Measurements from ENCODE around the gene GLT8D1.
"Not testable (repeated sequence)": the region's sequence is repeated elsewhere in the genome, so short reads cannot be mapped to it uniquely, and the experiment has no call there.

Gene GLT8D1, protein sequence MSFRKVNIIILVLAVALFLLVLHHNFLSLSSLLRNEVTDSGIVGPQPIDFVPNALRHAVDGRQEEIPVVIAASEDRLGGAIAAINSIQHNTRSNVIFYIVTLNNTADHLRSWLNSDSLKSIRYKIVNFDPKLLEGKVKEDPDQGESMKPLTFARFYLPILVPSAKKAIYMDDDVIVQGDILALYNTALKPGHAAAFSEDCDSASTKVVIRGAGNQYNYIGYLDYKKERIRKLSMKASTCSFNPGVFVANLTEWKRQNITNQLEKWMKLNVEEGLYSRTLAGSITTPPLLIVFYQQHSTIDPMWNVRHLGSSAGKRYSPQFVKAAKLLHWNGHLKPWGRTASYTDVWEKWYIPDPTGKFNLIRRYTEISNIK

DNA sequence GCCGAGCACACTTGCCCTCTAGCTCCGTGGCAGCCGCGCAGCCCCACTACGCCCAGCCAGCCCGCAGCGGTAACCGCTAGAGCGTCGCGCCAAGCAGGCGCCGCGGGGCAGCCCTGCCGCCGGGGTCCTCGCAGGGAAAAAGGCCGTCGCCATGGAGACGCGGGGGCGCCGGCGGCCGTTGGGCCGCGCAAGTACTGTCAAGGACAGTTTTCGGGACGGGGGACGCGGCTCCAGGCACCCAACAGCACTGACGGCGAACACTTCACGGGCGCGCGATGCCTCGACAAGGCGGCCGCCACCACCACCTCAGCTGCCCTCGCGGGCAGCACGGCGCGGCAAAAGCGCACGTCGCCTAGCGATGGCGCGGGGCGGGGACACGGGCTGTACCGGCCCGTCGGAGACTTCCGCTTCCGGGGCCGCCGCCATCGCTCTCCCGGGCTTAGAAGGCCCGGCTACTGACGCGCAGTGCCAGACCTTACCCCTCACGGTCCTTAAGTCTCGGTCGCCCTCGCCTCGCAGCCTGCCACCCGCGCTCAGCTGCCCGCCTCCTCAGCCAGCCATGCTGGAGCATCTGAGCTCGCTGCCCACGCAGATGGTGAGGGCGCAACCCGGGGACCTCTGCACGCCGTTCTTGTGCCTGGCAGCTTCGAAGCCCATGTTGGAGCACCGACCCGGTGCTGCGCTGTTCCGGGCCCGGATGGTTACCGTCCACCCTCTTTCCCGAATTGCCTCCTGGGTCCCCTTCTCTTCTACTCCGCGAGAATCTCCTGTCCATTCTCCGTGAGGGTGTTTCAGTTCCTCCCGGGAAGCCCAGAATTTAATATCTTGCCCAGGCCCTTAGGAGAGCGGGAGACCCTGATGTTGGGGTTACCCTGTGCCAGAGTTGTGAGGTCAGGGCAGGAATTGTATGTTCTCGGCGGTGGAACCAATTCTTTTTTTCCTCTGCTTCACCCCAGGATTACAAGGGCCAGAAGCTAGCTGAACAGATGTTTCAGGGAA is at the start of gene GLT8D1, which contains the start of gene SPCS1:
Gene GLT8D1 (minus strand): TSS at position 104 of the 999 bp plus-strand sequence. CDS start 5,331 bp downstream, outside the sequence.
Gene SPCS1 (plus strand): TSS at position 419 of the 999 bp plus-strand sequence. CDS start 141 bp downstream, at position 560.
- DNase-seq (ENCODE audit: low read depth): peak; percentile 78

DNA sequence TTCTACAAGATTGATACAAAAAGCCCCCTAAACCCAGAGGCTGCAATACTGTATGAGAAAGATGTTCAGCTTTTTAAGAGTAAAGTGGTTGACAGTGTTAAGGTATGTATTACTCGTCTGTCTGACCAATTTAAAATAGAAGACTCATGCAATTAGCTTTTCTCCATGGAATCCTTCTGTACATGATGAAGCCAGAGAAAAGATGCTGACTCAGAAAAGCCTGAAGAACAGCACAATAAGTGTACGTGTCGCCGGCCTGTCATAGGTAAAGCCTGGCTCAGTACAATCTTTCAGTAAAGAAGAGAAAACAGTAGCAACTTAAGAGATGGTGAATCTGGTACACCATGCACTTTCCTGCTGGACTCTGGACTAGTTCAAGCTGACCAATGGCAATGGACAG is 48.8 kb upstream of the GLT8D1 start:
- no peak for DNase-seq (ENCODE audit: low read depth)

DNA sequence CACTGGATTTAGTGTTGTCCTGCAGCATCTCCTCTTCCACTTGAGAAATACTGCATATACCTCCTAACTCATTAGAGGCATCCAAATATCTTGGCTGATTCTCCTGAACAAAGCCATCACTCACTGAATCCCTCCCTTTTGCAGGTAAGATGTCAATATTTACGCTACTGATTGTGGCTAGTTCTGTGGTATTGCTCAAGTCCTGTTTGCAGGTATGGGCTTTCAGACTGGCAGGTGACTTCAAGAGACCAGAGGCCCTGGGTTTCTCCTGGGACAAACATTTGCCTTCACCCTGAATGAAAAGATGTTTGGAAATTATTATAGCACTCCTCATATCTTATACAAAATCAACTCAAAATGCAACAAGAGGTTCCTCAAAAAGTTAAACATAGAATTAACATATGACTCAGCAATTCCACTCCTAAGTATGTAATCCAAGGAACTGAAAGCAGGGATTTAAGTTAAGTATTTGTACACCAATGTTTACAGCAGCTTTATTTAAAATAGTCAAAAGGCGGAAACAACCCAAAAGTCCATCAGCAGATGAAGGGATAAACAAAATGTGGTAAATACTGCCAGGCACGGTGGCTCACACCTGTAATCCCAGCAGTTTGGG is 46.6 kb upstream of the GLT8D1 start:
- DNase-seq (ENCODE audit: low read depth): no peak

DNA sequence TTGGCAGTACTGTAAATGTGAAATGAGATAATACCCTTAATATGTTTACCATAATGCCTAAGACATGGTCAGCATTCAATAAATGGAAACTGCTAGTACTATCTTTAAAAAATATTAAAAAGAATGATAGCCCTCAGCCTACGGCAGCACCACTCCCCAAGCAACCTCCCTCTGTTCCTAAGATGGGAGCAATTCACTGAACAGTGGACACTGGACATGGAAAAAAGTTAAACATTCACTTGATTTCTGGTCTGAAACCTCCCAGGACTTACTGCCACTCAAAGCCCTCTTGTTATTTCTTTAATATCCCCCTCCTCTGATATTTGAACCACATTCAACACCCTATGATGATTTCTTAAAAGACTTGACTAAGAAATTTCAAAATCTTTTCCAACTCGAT is 38.1 kb upstream of the GLT8D1 start:
- DNase-seq (ENCODE audit: low read depth): no peak

DNA sequence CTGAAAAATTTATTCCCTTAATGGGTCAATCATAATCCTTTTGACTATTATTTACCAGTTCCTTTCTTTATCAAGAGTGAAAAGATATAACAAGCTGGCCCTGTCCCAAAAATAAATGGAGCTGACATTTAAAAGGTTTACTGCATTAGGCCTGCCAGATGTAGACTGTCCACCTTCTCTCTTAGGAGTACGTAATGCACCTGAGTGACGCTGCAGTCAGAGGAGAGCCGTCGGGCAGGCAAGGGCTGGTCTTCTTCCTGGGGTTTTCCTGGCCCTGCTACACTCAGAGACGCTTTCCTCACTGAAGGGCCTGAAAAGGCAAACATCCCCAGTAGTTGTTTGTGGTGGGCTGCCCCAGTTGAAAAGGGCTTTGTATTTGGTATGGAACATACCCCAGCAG is 37.6 kb upstream of the GLT8D1 start:
- DNase-seq (ENCODE audit: low read depth): no peak

DNA sequence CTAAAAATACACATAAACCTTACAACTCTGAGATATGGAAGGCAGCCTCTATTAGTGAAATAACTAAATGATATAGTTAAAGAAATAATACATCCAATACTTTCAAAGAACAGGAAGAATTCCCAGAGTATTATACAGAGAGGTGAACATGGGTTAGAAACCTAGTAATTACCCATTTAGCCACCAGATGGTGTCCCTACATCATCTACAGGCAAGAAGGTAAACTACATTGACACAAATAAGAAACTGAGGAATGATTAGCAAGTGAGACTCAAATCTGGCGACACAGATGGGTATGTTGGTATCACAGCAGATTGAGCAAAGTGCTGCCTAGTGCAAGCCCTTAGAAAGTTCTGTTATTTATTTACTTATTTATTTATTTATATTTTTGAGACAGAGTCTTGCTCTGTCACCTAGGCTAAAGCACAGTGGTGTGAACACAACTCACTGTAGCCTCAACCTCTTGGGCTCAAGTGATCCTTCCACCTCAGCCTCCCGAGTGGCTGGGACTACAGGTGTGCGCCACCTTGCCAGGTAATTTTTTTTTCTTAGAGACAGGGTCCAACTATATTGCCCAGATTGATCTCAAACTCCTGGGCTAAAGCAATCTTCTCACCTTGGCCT is 36.9 kb upstream of the GLT8D1 start:
- DNase-seq (ENCODE audit: low read depth): no peak

DNA sequence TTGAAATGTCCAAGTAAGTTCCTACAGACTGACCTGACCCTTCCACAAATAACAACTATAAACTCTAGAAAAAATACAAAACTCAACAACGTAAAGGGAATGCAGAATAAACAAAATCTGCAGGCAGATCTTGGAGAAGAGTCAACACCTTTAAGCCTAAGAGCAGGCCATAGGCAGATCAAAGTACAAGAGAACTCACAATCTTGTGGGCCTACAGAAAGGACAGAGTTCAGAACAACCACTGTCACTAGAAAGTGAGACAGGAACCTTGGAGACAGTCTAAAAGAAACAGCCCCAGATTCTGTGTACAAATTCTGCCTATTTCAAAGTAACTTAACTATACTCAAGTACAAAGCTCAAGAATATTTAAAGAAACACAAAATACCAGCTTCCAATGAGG is 34.1 kb upstream of the GLT8D1 start:
- DNase-seq (ENCODE audit: low read depth): no peak

DNA sequence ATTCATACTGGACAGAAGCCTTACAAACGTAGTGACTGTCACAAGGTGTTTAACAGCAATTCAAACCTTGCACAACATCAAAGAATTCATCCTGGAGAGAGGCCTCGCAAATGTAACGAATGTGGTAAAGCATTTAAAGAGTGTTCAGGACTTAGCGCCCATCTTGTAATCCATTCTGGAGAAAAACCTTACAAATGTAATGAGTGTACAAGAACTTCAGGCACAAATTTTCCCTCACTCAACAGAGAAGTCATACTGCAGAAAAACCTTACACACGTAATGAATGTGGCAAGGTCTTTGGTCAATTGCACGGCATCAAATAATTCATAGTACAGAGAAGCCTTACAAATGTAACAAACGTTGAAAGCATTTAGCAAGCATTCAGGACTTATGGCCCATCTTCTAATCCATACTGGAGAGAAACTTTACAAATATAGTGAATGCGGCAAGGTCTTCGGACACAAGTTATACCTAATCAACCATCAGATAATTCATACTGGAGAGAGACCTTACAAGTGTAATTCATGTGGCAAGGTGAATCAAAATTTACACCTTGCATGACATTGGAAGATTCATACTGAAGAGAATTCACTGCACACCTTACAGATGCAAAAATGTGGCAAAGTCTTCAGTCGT is 27.8 kb upstream of the GLT8D1 start:
- DNase-seq (ENCODE audit: low read depth): no peak

DNA sequence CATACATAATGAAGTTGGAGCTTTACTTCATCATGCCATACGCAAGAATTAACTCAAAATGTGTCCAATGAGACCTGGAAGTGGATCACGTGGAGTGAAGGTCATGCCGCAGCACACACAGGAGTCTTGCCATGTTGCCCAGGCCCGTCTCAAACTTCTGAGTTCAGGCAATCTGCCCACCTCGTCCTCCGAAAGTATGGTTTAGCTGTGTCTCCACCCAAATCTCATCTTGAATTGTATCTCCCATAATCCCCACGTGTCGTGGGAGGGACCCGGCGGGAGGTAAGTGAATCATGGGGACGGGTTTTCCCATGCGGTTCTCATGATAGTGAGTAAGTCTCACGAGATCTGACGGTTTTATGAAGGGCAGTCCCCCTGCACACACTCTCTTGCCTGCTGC is 26.0 kb upstream of the GLT8D1 start:
- DNase-seq (ENCODE audit: low read depth): no peak

DNA sequence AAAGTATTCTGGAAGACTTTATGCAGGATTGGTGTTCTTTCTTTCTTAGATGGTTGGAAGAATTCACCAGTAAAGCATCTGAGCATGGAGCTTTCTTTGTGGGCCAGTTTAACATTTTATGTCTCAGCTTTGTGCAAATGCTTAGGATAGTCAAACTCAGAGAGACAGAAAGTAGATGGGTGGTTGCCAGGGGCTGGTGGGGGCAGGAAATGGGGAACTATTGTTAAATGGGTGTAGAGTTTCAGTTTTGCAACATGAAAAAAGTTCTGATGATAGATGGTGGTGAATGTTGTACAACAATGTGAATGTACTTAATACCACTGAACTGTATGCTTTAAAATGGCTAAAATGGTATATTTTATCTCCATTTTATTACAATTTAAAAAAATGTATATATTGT is 25.1 kb upstream of the GLT8D1 start:
- DNase-seq (ENCODE audit: low read depth): no peak

DNA sequence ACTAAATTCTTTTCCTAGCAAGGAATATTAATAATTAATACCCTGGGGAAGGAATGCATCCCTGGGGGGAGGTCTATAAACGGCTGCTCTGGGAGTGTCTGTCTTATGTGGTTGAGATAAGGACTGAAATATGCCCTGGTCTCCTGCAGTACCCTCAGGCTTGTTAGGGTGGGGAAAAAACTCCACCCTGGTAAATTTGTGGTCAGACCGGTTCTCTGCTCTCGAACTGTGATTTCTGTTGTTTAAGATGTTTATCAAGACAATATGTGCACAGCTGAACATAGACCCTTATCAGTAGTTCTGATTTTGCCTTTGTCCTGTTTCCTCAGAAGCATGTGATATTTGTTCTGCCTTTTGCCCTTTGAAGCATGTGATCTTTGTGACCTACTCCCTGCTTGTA is 23.2 kb upstream of the GLT8D1 start:
- DNase-seq (ENCODE audit: low read depth): not testable (repeated sequence)

DNA sequence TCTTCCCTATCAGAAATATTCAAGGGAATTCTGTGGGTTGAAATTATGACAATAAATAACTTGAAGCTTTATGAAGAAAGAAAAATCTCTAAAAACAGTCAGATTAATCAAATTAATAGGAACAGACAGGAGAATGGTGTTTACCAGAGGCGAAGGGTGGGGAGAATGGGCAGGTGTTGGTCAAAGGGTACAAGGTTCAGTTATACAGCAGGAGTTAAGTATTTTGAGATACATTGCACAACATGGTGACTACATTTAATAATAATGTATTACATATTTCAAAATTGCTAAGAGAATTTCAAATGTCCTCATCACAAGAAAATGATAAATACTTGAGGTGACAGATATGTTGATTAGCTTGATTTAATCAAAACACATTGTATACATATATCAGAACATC is 18.9 kb upstream of the GLT8D1 start:
- DNase-seq (ENCODE audit: low read depth): no peak

DNA sequence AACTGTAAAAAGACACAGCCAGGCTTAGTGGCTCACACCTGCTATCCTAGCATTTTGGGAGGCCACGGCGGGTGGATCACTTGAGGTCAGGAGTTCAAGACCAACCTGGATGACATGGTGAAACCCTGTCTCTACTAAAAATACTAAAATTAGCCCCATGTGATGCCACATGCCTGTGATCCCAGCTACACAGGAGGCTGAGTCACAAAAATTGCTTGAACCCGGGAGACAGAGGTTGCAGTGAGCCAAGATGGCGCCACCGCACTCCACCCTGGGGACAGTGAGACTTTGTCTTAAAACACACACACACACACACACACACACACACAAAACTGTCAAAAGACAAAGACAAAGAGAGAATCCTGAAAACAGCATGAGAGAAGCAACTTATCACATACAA is 18.3 kb upstream of the GLT8D1 start:
- DNase-seq (ENCODE audit: low read depth): no peak

DNA sequence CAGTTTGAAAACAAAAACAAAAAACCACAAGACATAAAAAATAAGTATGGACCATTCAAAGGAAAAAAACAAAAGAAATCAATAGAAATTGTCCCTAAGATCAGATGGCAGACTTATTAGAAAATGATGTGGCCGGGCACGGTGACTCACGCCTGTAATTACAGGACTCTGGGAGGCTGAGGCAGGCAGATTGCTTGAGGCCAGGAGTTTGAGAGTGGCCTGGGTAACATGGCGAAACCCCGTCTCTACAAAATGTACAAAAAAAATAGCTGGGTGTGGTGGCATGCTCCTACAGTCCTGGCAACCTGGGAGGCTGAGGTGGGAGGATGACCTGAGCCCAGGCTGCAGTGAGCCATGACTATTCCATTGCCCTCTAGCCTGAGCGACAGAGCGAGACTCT is 16.9 kb upstream of the GLT8D1 start:
- no peak for DNase-seq (ENCODE audit: low read depth)

DNA sequence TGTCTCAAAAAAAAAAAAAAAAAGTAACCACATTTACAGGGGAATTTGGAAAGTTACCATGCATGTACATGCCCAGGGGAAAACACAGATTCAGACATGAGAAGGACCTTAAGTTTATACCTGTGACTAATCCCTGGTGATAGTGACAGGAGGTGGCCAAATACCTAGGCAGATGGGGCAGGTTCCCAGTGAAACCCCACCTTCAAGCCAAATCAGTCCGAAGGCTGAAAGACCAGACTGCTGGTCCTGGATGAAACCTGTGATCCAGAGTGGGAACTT is 16.1 kb upstream of the GLT8D1 start:
- no peak for DNase-seq (ENCODE audit: low read depth)

DNA sequence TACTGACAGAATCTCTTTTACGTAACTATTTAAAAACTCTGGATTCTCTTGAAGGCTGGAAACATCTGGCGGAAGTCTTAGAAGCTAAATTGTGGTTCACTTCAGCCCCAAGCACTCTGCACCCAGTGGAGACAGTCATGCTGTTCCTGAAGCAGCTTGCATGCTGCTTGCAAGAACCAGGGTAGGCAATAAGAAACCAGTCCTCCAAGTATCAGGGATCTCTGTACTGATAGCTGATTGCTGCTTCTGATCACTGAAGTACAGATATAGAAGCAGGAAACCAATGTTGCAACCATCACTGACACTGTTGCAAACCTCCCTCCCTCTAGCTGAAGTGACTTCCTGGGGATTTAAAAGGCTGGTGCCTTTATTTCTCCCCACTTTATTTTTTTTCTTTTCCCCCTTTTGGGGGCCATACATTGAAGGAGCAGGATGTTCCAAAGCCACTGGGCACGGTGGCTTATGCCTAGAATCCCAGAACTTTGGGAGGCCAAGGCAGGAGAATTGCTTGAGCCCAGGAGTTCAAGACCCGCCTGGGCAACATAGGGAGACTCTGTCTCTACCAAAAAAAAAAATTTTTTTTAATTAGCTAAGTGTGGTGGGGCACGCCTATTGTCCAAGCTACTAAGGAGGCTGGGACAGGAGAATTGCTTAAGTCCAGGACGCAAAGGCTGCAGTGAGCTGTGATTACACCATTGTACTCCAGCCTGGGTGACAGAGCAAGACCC is 15.6 kb upstream of the GLT8D1 start:
- DNase-seq (ENCODE audit: low read depth): no peak

DNA sequence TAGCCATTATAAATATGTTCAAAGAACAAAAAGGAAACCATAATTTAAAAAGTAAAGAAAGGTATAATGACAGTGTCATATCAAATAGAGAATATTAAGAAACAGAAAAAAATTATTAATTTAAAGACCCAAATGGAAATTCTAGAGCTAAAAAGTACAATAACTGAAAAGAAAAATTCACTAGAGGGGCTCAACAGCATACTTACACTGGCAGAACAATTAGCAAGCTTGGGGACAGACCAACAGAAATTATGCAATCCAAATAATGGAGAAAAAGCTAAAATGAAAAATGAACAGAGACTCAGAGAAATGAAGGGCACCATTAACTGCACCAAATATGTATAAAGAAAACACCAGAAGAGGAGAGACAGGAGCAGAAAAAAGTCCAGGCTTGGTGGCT is 14.0 kb upstream of the GLT8D1 start:
- no peak for DNase-seq (ENCODE audit: low read depth)

DNA sequence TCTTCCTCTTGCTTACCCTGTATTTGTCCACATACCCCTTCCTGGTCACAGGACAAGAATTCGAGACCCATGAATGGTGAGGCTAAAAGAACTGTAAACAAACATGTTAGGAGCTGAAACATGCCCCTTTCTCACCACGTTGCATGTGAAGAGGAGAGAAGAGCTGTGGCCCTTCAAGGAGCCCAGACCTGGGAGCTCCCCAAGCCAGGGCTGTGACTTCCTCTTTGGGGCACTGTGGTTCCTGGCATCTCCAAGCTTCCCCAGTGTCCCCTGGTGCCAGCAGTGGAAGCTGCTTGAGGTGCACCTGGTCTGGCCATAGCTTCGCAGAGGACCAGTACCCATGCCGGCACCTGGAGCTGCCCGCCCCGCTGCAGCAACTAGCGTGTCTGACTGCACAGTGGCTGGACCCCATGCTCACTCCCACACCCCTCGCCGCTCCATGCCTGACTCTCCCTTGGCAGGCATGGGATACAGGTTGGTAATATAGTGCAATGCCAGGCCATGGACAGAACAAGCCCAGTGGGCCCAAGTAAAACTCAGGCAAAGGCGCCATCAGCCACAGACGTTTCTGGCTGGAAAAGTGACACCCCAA is 10.2 kb upstream of the GLT8D1 start:
- DNase-seq (ENCODE audit: low read depth): no peak

DNA sequence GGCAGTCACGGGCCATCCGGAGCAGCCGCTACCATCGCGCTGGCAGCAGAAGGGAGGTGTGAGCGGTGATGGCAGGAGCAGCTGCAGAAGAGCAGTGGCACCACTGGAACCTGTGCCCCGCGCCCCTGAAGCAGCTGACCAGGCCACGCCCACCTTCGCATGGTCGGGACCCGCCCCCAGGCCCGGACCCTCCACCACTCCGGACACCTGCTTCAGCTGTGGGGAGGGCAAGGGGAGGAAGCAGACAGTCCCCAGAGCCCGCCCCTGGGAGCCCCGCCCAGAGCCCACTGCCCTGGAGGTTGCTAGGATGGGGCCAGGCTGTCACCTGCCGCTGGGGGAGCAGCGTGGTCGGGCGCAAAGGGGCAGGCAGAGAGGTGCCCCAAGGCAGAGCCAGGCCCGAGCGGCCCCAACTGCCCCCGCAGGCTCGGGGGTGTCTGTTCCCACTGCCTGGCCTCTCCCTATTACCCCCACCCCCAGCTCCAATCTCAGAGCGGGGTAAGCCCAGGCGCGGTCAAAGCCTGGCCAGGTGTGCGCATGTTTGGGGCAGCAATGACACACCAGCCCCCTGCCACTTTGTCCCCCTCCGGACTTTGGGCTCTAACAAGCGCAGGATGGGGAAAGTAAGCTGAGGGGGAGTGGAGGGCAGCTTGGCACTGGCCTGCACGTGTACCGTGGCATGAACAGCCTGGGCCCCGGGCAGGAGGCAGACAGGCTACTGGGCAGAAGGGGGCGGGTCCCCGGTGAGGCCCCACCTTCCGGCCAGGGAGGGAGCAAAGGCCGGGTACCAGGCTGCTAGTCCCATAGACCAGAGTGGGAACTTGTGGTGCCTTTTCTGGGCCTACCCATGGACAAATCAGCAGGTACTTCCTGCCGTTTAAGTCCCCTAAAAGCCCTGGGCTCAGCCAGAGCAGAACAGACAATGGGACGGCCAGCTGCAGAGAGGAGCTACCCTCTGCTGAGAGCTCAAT is 9.0 kb upstream of the GLT8D1 start:
- no peak for DNase-seq (ENCODE audit: low read depth)

All from activated T-helper 1 cell treated with Interleukin-2 at 50 U/mL for 16 hours (primary cell).